ENCODE results near the gene EPHB1.

- TF ChIP-seq POLR2A (IDR thresholded peaks at IDR 0.05; ENCODE audit: low read depth, low read length), result no peak
- no peak for TF ChIP-seq POLR2AphosphoS5 (IDR thresholded peaks at IDR 0.05; ENCODE audit: low read depth, low read length)
These were observed 105.4 kb downstream of the EPHB1 start for GRCh38 chr3:134900482-134900881.

Data from GM12891 (cell line).